SU-DHL-6 (cell line): ENCODE results near the gene ENTPD6.
"Not testable (repeated sequence)": the region's sequence is repeated elsewhere in the genome, so short reads cannot be mapped to it uniquely, and the experiment has no call there.

Experiments
- H2AFZ ChIP-seq: fragments of 200-600 bp; sonication (generic); 2 replicates; pipeline ENCODE4 v1.6.1; 2014; ENCODE audit warnings: low read depth, mild to moderate bottlenecking, moderate library complexity, mixed read lengths, antibody characterized with exemption, low read length; ENCODE audit not compliant: severe bottlenecking
- H3F3A ChIP-seq: fragments of 200-600 bp; shearing (Covaris generic); 2 replicates; pipeline ENCODE4 v1.6.0; 2016; ENCODE audit warnings: antibody characterized with exemption, mild to moderate bottlenecking; ENCODE audit not compliant: insufficient read depth
- H3K27ac ChIP-seq: fragments of 200-600 bp; sonication (generic); 2 replicates; pipeline ENCODE4 v1.5.1; 2016; ENCODE audit warnings: low read depth, mild to moderate bottlenecking, low read length, moderate library complexity, mixed read lengths
- H3K27me3 ChIP-seq: fragments of 200-600 bp; sonication (generic), shearing (Covaris generic); 2 replicates; pipeline ENCODE4 v1.6.0; 2014; ENCODE audit warnings: mild to moderate bottlenecking, low read length
- H3K36me3 ChIP-seq: fragments of 200-600 bp; sonication (generic); 2 replicates; pipeline ENCODE4 v1.6.1; 2014; ENCODE audit warnings: mild to moderate bottlenecking, low read length, mixed read lengths
- H3K4me2 ChIP-seq: fragments of 300-600, 200-600 bp; shearing (Covaris generic), sonication (generic); 2 replicates; pipeline ENCODE4 v1.6.0; 2014; ENCODE audit warnings: low read length, low read depth, mild to moderate bottlenecking; ENCODE audit not compliant: poor library complexity, severe bottlenecking
- H3K4me3 ChIP-seq: fragments of 200-600 bp; sonication (generic); 2 replicates; pipeline ENCODE4 v1.5.1; 2014; ENCODE audit warnings: antibody characterized with exemption, low read length, mild to moderate bottlenecking, mixed read lengths; ENCODE audit not compliant: insufficient read depth, poor library complexity, severe bottlenecking
- H3K79me2 ChIP-seq: fragments of 200-600 bp; sonication (generic); 2 replicates; pipeline ENCODE4 v1.6.1; 2014; ENCODE audit warnings: mild to moderate bottlenecking, low read length, moderate library complexity; ENCODE audit not compliant: insufficient read depth
- H3K9ac ChIP-seq: fragments of 200-600 bp; sonication (generic); 2 replicates; pipeline ENCODE4 v1.7.0; 2014; ENCODE audit warnings: mild to moderate bottlenecking, low read length
- H3K9me2 ChIP-seq: fragments of 200-600 bp; sonication (generic); replicated peaks from 2 replicates; pipeline ENCODE4 v1.6.1; 2014; ENCODE audit warnings: low read length; ENCODE audit not compliant: insufficient read depth
- H3K9me3 ChIP-seq: fragments of 200-600 bp; sonication (generic); 2 replicates; pipeline ENCODE4 v1.6.1; 2014; ENCODE audit warnings: low read length, mixed read lengths; ENCODE audit not compliant: insufficient read depth
- H4K20me1 ChIP-seq: fragments of 200-600 bp; sonication (generic); 2 replicates; pipeline ENCODE4 v1.6.1; 2014; ENCODE audit warnings: low read depth, mild to moderate bottlenecking, antibody characterized with exemption, low read length, moderate library complexity, mixed read lengths
- EZH2phosphoT487 ChIP-seq: fragments of 200-600 bp; sonication (generic), shearing (Covaris generic); conservative IDR thresholded peaks from 2 replicates; pipeline ENCODE4 v1.6.1; 2018; ENCODE audit warnings: mild to moderate bottlenecking, antibody characterized with exemption, low read length, moderate library complexity, mixed read lengths
- TF ChIP-seq, protein P1 (sequence below): fragments of 200-600 bp; sonication (generic); IDR thresholded peaks from one replicate; pipeline ENCODE4 v1.5.1; 2017; ENCODE audit warnings: antibody characterized with exemption, mild to moderate bottlenecking, low read length, moderate library complexity; ENCODE audit not compliant: insufficient read depth, poor library complexity, severe bottlenecking

Gene ENTPD6

DNA sequence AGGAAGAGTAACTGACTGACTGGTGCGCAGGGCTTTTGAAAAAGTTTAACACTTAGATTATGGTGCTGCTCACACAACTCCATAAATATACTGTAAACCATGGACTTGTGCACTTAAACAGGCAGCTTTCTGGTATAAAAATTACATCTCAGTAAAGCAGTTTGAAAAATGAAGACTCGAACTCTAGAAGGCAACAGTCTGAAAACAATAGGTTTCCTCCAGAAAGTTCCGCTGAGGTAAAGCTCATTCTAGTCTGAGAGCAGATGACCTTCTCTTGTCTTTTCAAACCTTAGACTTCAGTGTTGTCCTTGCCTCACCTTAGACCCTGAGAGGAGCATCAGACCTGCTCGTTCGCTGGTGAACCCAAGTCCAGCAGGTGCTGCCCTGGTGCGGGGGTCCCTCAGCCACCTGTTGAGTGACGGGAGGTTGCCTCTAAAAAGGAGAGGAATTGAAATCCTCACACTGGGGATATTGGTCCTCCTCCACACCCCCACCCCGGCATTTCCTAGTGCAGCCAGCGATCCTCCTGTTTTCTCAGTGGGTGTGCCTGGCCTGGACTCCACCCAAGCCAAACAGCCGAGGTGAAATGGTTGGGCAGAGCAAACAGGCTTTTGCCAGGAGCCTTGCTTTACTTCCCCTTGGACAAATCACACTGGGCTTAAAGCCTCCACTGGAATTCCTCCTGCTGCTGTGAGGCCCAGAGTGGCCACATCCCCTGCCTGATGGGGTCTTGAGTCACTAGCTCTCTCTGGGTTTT is 37.7 kb downstream of the ENTPD6 start:
- Histone ChIP-seq H4K20me1 (no peaks in the 10 kb centered on the region), H3K79me2 (no peaks in the 10 kb centered on the region), H3K9me3 (no peaks in the 10 kb centered on the region), H3K27ac (no peak overlapping the region), H3K36me3 (no peaks in the 10 kb centered on the region), H3K27me3 (no peaks in the 10 kb centered on the region), H3K4me3 (no peak overlapping the region), H3K9ac (no peak overlapping the region), H3K4me2 (no peak overlapping the region), H2AFZ (no peak overlapping the region), H3F3A (no peaks in the 10 kb centered on the region), H3K9me2 (no peaks in the 10 kb centered on the region)
- TF ChIP-seq, protein P1, sequence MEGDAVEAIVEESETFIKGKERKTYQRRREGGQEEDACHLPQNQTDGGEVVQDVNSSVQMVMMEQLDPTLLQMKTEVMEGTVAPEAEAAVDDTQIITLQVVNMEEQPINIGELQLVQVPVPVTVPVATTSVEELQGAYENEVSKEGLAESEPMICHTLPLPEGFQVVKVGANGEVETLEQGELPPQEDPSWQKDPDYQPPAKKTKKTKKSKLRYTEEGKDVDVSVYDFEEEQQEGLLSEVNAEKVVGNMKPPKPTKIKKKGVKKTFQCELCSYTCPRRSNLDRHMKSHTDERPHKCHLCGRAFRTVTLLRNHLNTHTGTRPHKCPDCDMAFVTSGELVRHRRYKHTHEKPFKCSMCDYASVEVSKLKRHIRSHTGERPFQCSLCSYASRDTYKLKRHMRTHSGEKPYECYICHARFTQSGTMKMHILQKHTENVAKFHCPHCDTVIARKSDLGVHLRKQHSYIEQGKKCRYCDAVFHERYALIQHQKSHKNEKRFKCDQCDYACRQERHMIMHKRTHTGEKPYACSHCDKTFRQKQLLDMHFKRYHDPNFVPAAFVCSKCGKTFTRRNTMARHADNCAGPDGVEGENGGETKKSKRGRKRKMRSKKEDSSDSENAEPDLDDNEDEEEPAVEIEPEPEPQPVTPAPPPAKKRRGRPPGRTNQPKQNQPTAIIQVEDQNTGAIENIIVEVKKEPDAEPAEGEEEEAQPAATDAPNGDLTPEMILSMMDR = no peak
- TF ChIP-seq EZH2phosphoT487 = no peak

DNA sequence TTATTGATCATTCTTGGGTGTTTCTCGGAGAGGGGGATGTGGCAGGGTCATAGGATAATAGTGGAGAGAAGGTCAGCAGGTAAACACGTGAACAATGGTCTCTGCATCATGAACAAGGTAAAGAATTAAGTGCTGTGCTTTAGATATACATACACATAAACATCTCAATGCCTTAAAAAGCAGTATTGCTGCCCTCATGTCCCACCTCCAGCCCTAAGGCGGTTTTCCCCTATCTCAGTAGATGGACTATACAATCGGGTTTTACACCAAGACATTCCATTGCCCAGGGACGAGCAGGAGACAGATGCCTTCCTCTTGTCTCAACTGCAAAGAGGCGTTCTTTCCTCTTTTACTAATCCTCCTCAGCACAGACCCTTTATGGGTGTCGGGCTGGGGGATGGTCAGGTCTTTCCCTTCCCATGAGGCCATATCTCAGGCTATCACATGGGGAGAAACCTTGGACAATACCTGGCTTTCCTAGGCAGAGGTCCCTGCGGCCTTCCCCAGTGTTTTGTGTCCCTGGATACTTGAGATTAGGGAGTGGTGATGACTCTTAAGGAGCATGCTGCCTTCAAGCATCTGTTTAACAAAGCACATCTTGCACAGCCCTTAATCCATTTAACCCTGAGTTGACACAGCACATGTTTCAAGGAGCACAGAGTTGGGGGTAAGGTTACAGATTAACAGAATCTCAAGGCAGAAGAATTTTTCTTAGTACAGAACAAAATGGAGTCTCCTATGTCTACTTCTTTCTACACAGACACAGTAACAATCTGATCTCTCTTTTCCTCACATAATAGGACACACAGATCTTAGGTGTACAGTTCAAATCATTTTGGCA is 38.7 kb downstream of the ENTPD6 start:
- not testable (repeated sequence) for H3K79me2 ChIP-seq, H3K27me3 ChIP-seq, H3K36me3 ChIP-seq, H4K20me1 ChIP-seq, H3K27ac ChIP-seq, H3K9me2 ChIP-seq, H3F3A ChIP-seq, H2AFZ ChIP-seq, H3K4me3 ChIP-seq, H3K9ac ChIP-seq, H3K9me3 ChIP-seq, H3K4me2 ChIP-seq

DNA sequence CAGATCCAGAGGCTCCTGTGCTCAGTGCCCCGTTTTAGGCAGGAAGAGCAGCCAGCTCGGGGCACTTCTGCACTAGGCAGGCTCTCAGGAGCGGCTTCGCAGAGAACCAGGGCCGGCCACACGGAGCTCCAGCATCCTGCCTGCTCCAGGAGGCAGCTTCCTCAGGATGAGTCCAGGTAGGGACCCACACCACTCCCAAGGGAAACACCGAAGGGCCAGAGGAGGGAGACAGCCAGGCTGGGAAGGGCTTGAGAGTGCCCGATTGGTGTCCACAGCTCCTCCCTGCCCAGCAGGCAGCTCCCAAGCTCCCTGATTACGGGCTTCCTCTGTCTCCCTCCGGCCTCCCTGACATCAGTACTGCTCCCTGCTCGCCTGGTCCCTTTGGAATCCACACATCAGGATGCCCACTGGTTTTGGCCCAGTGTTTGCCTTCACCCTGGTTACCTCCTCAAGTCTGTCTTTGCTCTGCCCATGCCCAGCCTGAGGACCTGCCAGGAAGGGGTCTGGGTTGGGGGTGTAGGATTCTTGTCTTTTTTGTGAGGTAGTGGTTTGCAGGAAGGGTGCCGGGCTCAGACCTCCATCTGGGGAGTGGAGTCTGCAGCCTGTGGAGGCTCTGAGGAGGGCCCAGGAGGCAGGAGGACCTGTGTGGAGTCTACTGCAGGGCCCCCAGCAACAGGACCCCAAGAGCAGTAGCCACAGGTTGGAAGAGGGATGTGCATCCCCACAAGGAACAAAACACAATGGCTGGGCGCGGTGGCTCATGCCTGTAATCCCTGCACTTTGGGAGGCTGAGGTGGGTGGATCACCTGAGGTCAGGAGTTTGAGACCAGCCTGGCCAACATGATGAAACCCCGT is 41.2 kb downstream of the ENTPD6 start:
- no peaks in the 10 kb centered on the region for H3K27me3 ChIP-seq
- no peaks in the 10 kb centered on the region for H4K20me1 ChIP-seq
- no peaks in the 10 kb centered on the region for H3K9me3 ChIP-seq
- H3K9ac ChIP-seq = no peak overlapping the region
- no peak overlapping the region for H2AFZ ChIP-seq
- no peak overlapping the region for H3K4me2 ChIP-seq
- no peak overlapping the region for H3K4me3 ChIP-seq
- H3K79me2 ChIP-seq = no peaks in the 10 kb centered on the region
- TF ChIP-seq EZH2phosphoT487 = no peak
- TF ChIP-seq, protein P1 = no peak
- no peaks in the 10 kb centered on the region for H3F3A ChIP-seq
- H3K27ac ChIP-seq = no peak overlapping the region
- no peaks in the 10 kb centered on the region for H3K9me2 ChIP-seq
- H3K36me3 ChIP-seq = no peaks in the 10 kb centered on the region
